NB4 (cell line): ENCODE measurements around the gene PEX12.

Source experiments
- CTCF ChIP-seq: IDR thresholded peaks from one replicate; pipeline ENCODE4 v1.5.1; 2012; ENCODE audit warnings: low read depth, low read length
- MAX ChIP-seq: IDR thresholded peaks from 2 replicates; pipeline ENCODE4 v1.6.1; 2011; ENCODE audit warnings: low read depth, low read length
- MYC ChIP-seq: IDR thresholded peaks from 2 replicates; pipeline ENCODE4 v1.6.1; 2011; ENCODE audit warnings: low read depth, low read length
- POLR2A ChIP-seq: IDR thresholded peaks from 2 replicates; pipeline ENCODE4 v1.6.1; 2011; ENCODE audit warnings: mild to moderate bottlenecking; ENCODE audit not compliant: insufficient read length; ENCODE audit errors: extremely low read depth

DNA sequence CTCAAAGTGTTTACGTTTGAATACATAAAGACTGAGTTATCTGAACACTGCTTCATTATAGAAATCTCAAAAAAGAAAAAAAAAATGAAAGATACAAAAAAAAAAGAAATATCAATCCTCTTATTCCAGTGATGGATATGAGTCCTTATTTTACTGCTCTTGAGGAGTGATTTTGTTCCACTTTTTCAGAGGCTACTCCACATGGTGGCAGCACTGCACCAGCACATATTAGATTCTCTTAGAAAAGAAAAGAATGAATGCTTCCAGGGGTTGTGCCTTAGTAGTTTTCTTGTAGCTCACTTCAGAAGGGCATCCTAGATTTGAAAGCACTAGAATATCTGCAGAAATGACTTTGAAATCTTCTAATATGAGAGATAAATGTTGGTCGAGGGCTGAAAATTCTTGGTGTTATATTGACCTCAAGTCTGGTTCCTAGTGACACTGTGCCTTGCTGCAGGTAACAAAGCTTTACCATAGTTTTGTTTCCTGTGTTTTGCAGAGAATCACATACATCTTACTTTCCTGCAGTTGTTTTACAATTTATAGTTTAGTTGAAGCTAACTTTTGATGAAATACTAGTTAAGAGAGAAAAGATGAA is 34.7 kb upstream of the PEX12 start:
- TF ChIP-seq CTCF (peak; percentile 80), MAX (peak; percentile 23; the same call in 1 of the 2 replicates), POLR2A (no peak), MYC (no peak)
